ENCODE results near the gene MAN1B1. TPM values are rescaled to one million over a fixed set of nuclear protein-coding genes. Genes with fewer than 3 reads are reported as not detected.

The MAN1B1 gene
- total RNA-seq, 1 donor from 2014 or later, result 58.9 TPM

GRCh38 chr9:137105814-137106661 is 19.3 kb downstream of the MAN1B1 start:
- no peak overlapping the region for H3K4me3 Mint-ChIP-seq
- peaks cover 7% of the 10 kb centered on the region for H3K36me3 Mint-ChIP-seq
- H3K4me1 Mint-ChIP-seq (ENCODE audit: unreplicated experiment), result no peaks in the 10 kb centered on the region
- no peak for DNase-seq (ENCODE audit: extremely low spot score, unreplicated experiment)
- no peak overlapping the region for H3K27ac Mint-ChIP-seq
- TF ChIP-seq CTCF (conservative IDR thresholded peaks at IDR 0.05), result no peak
- H3K27me3 Mint-ChIP-seq, result no peaks in the 10 kb centered on the region
- H3K9me3 Mint-ChIP-seq, result no peaks in the 10 kb centered on the region

GRCh38 chr9:137106662-137107250 is 20.0 kb downstream of the MAN1B1 start:
- Mint-ChIP-seq H3K4me1 (ENCODE audit: unreplicated experiment) (no peaks in the 10 kb centered on the region), H3K4me3 (no peak overlapping the region), H3K36me3 (peaks cover 7% of the 10 kb centered on the region), H3K27me3 (no peaks in the 10 kb centered on the region), H3K9me3 (no peaks in the 10 kb centered on the region), H3K27ac (no peak overlapping the region)
- no peak for DNase-seq (ENCODE audit: extremely low spot score, unreplicated experiment)
- TF ChIP-seq CTCF (conservative IDR thresholded peaks at IDR 0.05), result no peak

- Mint-ChIP-seq H3K27me3 (no peaks in the 10 kb centered on the region), H3K4me3 (no peak overlapping the region), H3K36me3 (peaks cover 7% of the 10 kb centered on the region), H3K4me1 (ENCODE audit: unreplicated experiment) (no peaks in the 10 kb centered on the region), H3K27ac (no peak overlapping the region), H3K9me3 (no peaks in the 10 kb centered on the region)
- TF ChIP-seq CTCF (conservative IDR thresholded peaks at IDR 0.05), result no peak
- no peak for DNase-seq (ENCODE audit: extremely low spot score, unreplicated experiment)
Observed at GRCh38 chr9:137107312-137107921, 20.6 kb downstream of the MAN1B1 start.

GRCh38 chr9:137107982-137108381 is 21.2 kb downstream of the MAN1B1 start:
- Mint-ChIP-seq H3K36me3 (peaks cover 7% of the 10 kb centered on the region), H3K4me3 (no peak overlapping the region), H3K4me1 (ENCODE audit: unreplicated experiment) (no peaks in the 10 kb centered on the region), H3K27me3 (no peaks in the 10 kb centered on the region), H3K27ac (no peak overlapping the region), H3K9me3 (no peaks in the 10 kb centered on the region)
- no peak for TF ChIP-seq CTCF (conservative IDR thresholded peaks at IDR 0.05)
- DNase-seq (ENCODE audit: extremely low spot score, unreplicated experiment), result no peak

GRCh38 chr9:137108608-137109249 is 21.9 kb downstream of the MAN1B1 start:
- no peak for DNase-seq (ENCODE audit: extremely low spot score, unreplicated experiment)
- Mint-ChIP-seq H3K4me3 (no peak overlapping the region), H3K27ac (no peak overlapping the region), H3K9me3 (no peaks in the 10 kb centered on the region), H3K27me3 (no peaks in the 10 kb centered on the region), H3K36me3 (peaks cover 5% of the 10 kb centered on the region), H3K4me1 (ENCODE audit: unreplicated experiment) (no peaks in the 10 kb centered on the region)
- TF ChIP-seq CTCF (conservative IDR thresholded peaks at IDR 0.05), result no peak

Measured in type B pancreatic cell (in vitro differentiated cells).